Measurements from ENCODE around the gene LYRM4.

GRCh38 chr6:5287966-5288297 is 27.2 kb upstream of the LYRM4 start:
- TF ChIP-seq, protein P1, sequence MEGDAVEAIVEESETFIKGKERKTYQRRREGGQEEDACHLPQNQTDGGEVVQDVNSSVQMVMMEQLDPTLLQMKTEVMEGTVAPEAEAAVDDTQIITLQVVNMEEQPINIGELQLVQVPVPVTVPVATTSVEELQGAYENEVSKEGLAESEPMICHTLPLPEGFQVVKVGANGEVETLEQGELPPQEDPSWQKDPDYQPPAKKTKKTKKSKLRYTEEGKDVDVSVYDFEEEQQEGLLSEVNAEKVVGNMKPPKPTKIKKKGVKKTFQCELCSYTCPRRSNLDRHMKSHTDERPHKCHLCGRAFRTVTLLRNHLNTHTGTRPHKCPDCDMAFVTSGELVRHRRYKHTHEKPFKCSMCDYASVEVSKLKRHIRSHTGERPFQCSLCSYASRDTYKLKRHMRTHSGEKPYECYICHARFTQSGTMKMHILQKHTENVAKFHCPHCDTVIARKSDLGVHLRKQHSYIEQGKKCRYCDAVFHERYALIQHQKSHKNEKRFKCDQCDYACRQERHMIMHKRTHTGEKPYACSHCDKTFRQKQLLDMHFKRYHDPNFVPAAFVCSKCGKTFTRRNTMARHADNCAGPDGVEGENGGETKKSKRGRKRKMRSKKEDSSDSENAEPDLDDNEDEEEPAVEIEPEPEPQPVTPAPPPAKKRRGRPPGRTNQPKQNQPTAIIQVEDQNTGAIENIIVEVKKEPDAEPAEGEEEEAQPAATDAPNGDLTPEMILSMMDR (IDR thresholded peaks at IDR 0.05): no peak
- TF ChIP-seq POLR2A (IDR thresholded peaks at IDR 0.05): no peak

All from esophagus squamous epithelium (tissue), 4 donors.